ENCODE data around the gene SELENON. TPM values are rescaled to one million over a fixed set of nuclear protein-coding genes. Genes with fewer than 3 reads are reported as not detected.

SELENON gene
- total and polyA plus RNA-seq, 2 experiments from 2014 or later: 26.7 to 37.7 TPM

GRCh38 chr1:25810341-25811299, 10.6 kb downstream of the SELENON start:
- WGBS (ENCODE audit: low lambda C conversion rate, missing lambda C conversion rate): 44% methylated on average over 21 of the region's 21 CpGs
- Histone ChIP-seq H3K4me2 (no peak overlapping the region), H3K9me3 (ENCODE audit: low read depth) (no peaks in the 10 kb centered on the region), H3K36me3 (replicated peaks; ENCODE audit: insufficient read depth, low read depth) (no peaks in the 10 kb centered on the region), H3K27ac (no peak overlapping the region), H3K79me2 (no peaks in the 10 kb centered on the region), H3K4me1 (ENCODE audit: insufficient read depth) (no peaks in the 10 kb centered on the region), H2AFZ (no peak overlapping the region), H3K9me2 (replicated peaks; ENCODE audit: insufficient read depth) (no peaks in the 10 kb centered on the region), H3K27me3 (no peaks in the 10 kb centered on the region), H3K4me3 (no peak overlapping the region), H4K20me1 (ENCODE audit: insufficient read depth, poor library complexity, severe bottlenecking) (no peaks in the 10 kb centered on the region)
- TF ChIP-seq EZH2phosphoT487 (IDR thresholded peaks at IDR 0.05; ENCODE audit: low read depth, severe bottlenecking, unreplicated experiment): no peak
- TF ChIP-seq, protein P1, sequence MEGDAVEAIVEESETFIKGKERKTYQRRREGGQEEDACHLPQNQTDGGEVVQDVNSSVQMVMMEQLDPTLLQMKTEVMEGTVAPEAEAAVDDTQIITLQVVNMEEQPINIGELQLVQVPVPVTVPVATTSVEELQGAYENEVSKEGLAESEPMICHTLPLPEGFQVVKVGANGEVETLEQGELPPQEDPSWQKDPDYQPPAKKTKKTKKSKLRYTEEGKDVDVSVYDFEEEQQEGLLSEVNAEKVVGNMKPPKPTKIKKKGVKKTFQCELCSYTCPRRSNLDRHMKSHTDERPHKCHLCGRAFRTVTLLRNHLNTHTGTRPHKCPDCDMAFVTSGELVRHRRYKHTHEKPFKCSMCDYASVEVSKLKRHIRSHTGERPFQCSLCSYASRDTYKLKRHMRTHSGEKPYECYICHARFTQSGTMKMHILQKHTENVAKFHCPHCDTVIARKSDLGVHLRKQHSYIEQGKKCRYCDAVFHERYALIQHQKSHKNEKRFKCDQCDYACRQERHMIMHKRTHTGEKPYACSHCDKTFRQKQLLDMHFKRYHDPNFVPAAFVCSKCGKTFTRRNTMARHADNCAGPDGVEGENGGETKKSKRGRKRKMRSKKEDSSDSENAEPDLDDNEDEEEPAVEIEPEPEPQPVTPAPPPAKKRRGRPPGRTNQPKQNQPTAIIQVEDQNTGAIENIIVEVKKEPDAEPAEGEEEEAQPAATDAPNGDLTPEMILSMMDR (IDR thresholded peaks at IDR 0.05; ENCODE audit: poor library complexity): peak; percentile 89
- TF ChIP-seq EZH2 (IDR thresholded peaks at IDR 0.05; ENCODE audit: borderline replicate concordance): no peak
- DNase-seq (ENCODE audit: low spot score): peak; percentile 73

DNA sequence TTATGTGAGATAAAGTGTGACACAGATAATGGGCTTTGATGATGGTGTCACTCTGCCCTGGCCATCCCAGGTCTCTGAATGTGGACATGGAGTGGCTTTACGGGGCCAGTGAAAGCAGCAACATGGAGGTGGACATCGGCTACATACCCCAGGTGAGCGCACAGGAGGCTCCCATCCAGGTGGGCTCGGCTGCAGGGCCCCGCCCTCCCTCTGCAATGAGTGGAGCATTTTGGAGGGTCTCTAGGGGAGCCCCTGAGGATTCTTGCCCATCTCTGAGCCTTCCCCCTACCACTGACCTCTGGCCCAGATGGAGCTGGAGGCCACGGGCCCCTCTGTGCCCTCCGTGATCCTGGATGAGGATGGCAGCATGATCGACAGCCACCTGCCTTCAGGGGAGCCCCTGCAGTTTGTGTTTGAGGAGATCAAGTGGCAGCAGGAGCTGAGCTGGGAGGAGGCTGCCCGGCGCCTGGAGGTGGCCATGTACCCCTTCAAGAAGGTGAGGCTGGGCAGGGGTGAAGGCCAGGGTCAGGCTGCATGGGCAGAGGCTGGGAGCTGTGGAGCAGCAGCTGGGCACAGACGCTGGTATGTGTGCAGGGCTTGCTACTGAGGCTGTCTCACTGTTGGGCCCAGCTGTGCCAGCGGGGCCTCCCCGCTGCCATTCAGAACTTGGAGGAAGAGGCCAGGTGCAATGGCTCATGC, 11.5 kb downstream of the SELENON start:
- no peak overlapping the region for H3K27ac ChIP-seq
- H3K4me2 ChIP-seq: no peak overlapping the region
- no peak overlapping the region for H2AFZ ChIP-seq
- H3K9me2 ChIP-seq (replicated peaks; ENCODE audit: insufficient read depth): no peaks in the 10 kb centered on the region
- no peaks in the 10 kb centered on the region for H3K4me1 ChIP-seq (ENCODE audit: insufficient read depth)
- no peaks in the 10 kb centered on the region for H3K9me3 ChIP-seq (ENCODE audit: low read depth)
- 95% methylated on average over 13 of the region's 13 CpGs for WGBS (ENCODE audit: low lambda C conversion rate, missing lambda C conversion rate)
- no peaks in the 10 kb centered on the region for H4K20me1 ChIP-seq (ENCODE audit: insufficient read depth, poor library complexity, severe bottlenecking)
- H3K27me3 ChIP-seq: no peaks in the 10 kb centered on the region
- H3K36me3 ChIP-seq (replicated peaks; ENCODE audit: insufficient read depth, low read depth): no peaks in the 10 kb centered on the region
- no peak for DNase-seq (ENCODE audit: low spot score)
- H3K79me2 ChIP-seq: no peaks in the 10 kb centered on the region
- TF ChIP-seq EZH2phosphoT487 (IDR thresholded peaks at IDR 0.05; ENCODE audit: low read depth, severe bottlenecking, unreplicated experiment) (no peak), EZH2 (IDR thresholded peaks at IDR 0.05; ENCODE audit: borderline replicate concordance) (no peak)
- TF ChIP-seq, protein P1 (IDR thresholded peaks at IDR 0.05; ENCODE audit: poor library complexity): no peak
- no peak overlapping the region for H3K4me3 ChIP-seq

DNA sequence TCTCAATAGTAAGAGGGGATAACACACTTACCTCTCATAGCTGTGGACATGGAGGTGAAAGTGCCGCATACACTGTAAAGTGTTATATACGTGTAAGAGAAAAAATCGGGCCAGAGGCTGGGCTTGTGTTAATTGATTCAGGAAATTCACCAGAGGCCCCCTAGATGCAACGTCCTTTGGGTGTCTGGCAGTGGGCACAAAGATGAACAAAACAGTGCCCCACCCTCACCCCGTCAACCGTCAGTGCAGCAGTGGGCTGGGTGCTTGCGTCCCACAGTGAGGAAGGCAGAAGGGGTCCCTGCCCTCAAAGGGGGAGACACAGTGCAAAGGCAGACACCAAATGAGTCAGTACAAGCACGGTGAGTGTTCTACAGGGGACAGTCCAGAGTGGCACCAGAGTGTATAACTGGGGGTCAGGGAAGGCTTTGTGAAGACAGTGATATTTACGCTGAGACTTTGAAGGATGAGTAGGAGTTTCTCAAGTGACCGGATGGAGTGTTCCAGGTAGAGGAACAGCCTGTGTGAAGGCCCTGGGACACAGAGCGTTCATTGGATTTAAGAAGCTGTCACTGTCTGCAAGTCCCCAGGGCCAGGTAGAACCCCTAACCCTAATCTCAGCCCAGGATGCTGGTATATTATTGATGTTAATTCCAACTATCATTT, 13.2 kb downstream of the SELENON start:
- Histone ChIP-seq H3K27ac (no peak overlapping the region), H4K20me1 (ENCODE audit: insufficient read depth, poor library complexity, severe bottlenecking) (no peaks in the 10 kb centered on the region), H3K4me3 (no peak overlapping the region), H3K9me2 (replicated peaks; ENCODE audit: insufficient read depth) (no peaks in the 10 kb centered on the region), H3K36me3 (replicated peaks; ENCODE audit: insufficient read depth, low read depth) (no peaks in the 10 kb centered on the region), H2AFZ (no peak overlapping the region), H3K79me2 (no peaks in the 10 kb centered on the region), H3K4me2 (no peak overlapping the region), H3K4me1 (ENCODE audit: insufficient read depth) (peaks cover 6% of the 10 kb centered on the region), H3K9me3 (ENCODE audit: low read depth) (no peaks in the 10 kb centered on the region), H3K27me3 (no peaks in the 10 kb centered on the region)
- WGBS (ENCODE audit: low lambda C conversion rate, missing lambda C conversion rate): 92% methylated on average over 11 of the region's 11 CpGs
- TF ChIP-seq EZH2 (IDR thresholded peaks at IDR 0.05; ENCODE audit: borderline replicate concordance) (no peak), EZH2phosphoT487 (IDR thresholded peaks at IDR 0.05; ENCODE audit: low read depth, severe bottlenecking, unreplicated experiment) (no peak)
- TF ChIP-seq, protein P1 (IDR thresholded peaks at IDR 0.05; ENCODE audit: poor library complexity): no peak
- DNase-seq (ENCODE audit: low spot score): no peak

All from hepatocyte (in vitro differentiated cells).